HG02885 (cell line): ENCODE measurements around the gene SLC30A2.
"Not testable (repeated sequence)": the region's sequence is repeated elsewhere in the genome, so short reads cannot be mapped to it uniquely, and the experiment has no call there.

Source experiments
- ATAC-seq: cut with Tn5 transposase; IDR thresholded peaks from one replicate; pipeline ENCODE4 v1.9.1; 2021; ENCODE audit warnings: mild to moderate bottlenecking; ENCODE audit not compliant: unreplicated experiment, poor library complexity

SLC30A2 gene

GRCh38 chr1:26045722-26046245, at the start of gene SLC30A2:
SLC30A2 (minus strand) TSS chr1:26046118; CDS start chr1:26045896, 222 bp downstream.
- no peak for ATAC-seq

GRCh38 chr1:26094677-26095383, 48.9 kb upstream of the SLC30A2 start:
- no peak for ATAC-seq

- ATAC-seq: no peak
These were observed 48.3 kb upstream of the SLC30A2 start for GRCh38 chr1:26094076-26094669.

- not testable (repeated sequence) for ATAC-seq
These were observed 47.7 kb upstream of the SLC30A2 start for GRCh38 chr1:26093569-26093968.

GRCh38 chr1:26092422-26092821, 46.5 kb upstream of the SLC30A2 start:
- no peak for ATAC-seq

- ATAC-seq: no peak
These were observed 45.0 kb upstream of the SLC30A2 start for GRCh38 chr1:26090893-26091292.

GRCh38 chr1:26089125-26089524, 43.2 kb upstream of the SLC30A2 start:
- no peak for ATAC-seq

GRCh38 chr1:26084844-26085243, 38.9 kb upstream of the SLC30A2 start:
- no peak for ATAC-seq

GRCh38 chr1:26084091-26084561, 38.2 kb upstream of the SLC30A2 start:
- ATAC-seq: no peak

- ATAC-seq: no peak
These were observed 37.3 kb upstream of the SLC30A2 start for GRCh38 chr1:26083208-26083607.

GRCh38 chr1:26082020-26082350, 36.1 kb upstream of the SLC30A2 start:
- no peak for ATAC-seq

GRCh38 chr1:26081267-26082019, 35.5 kb upstream of the SLC30A2 start:
- no peak for ATAC-seq

- ATAC-seq: no peak
These were observed 34.3 kb upstream of the SLC30A2 start for GRCh38 chr1:26079960-26080814.

GRCh38 chr1:26079178-26079563, 33.3 kb upstream of the SLC30A2 start:
- ATAC-seq: no peak

GRCh38 chr1:26078286-26079177, 32.6 kb upstream of the SLC30A2 start:
- no peak for ATAC-seq

GRCh38 chr1:26077524-26077923, 31.6 kb upstream of the SLC30A2 start:
- ATAC-seq: no peak

GRCh38 chr1:26075421-26076144, 29.7 kb upstream of the SLC30A2 start:
- no peak for ATAC-seq

- ATAC-seq: no peak
These were observed 26.4 kb upstream of the SLC30A2 start for GRCh38 chr1:26072305-26072704.

- ATAC-seq: no peak
These were observed 25.0 kb upstream of the SLC30A2 start for GRCh38 chr1:26070963-26071342.
